ENCODE data around the gene PDAP1.
"Not testable (repeated sequence)": the region's sequence is repeated elsewhere in the genome, so short reads cannot be mapped to it uniquely, and the experiment has no call there.

- not testable (repeated sequence) for TF ChIP-seq EP300 (IDR thresholded peaks at IDR 0.05; ENCODE audit: borderline replicate concordance in 1 of 2, control insufficient read depth in 1 of 2, low read depth in 2 of 2, low read length in 2 of 2); SUZ12 (IDR thresholded peaks at IDR 0.05; ENCODE audit: unreplicated experiment); SIN3A (IDR thresholded peaks at IDR 0.05; ENCODE audit: low read depth, low read length); SMAD1 (IDR thresholded peaks at IDR 0.05; ENCODE audit: low read depth, partially characterized antibody); POLR2A (IDR thresholded peaks at IDR 0.05; ENCODE audit: low read depth, low read length); TARDBP (IDR thresholded peaks at IDR 0.05; ENCODE audit: borderline replicate concordance); POLR2AphosphoS5 (IDR thresholded peaks at IDR 0.05; ENCODE audit: low read length); ASH2L (IDR thresholded peaks at IDR 0.05; ENCODE audit: borderline replicate concordance, low read depth)
- TF ChIP-seq, protein P1, sequence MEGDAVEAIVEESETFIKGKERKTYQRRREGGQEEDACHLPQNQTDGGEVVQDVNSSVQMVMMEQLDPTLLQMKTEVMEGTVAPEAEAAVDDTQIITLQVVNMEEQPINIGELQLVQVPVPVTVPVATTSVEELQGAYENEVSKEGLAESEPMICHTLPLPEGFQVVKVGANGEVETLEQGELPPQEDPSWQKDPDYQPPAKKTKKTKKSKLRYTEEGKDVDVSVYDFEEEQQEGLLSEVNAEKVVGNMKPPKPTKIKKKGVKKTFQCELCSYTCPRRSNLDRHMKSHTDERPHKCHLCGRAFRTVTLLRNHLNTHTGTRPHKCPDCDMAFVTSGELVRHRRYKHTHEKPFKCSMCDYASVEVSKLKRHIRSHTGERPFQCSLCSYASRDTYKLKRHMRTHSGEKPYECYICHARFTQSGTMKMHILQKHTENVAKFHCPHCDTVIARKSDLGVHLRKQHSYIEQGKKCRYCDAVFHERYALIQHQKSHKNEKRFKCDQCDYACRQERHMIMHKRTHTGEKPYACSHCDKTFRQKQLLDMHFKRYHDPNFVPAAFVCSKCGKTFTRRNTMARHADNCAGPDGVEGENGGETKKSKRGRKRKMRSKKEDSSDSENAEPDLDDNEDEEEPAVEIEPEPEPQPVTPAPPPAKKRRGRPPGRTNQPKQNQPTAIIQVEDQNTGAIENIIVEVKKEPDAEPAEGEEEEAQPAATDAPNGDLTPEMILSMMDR (IDR thresholded peaks at IDR 0.05 in 2 of 3, conservative IDR thresholded peaks at IDR 0.05 in 1 of 3; ENCODE audit: control insufficient read depth in 2 of 3, extremely low read depth in 1 of 3, insufficient read depth in 1 of 3, low read depth in 3 of 3, low read length in 3 of 3): not testable (repeated sequence)
Measured at GRCh38 chr7:99431756-99432540, 23.6 kb upstream of the PDAP1 start.
